ENCODE data around the gene TNNT2. TPM values are rescaled to one million over a fixed set of nuclear protein-coding genes. Genes with fewer than 3 reads are reported as not detected.

The TNNT2 gene
- total and polyA plus RNA-seq, 8 donors: 1.5 to 12.0 (median 6.7) TPM; not detected in 4

GRCh38 chr1:201403359-201403758, 25.9 kb upstream of the TNNT2 start:
- Histone ChIP-seq H3K9me3 (no peaks in the 10 kb centered on the region), H3K27me3 (peaks cover 0 to 41% (median 17%) of the 10 kb centered on the region in 3 donors), H3K4me3 (no peak overlapping the region), H3K27ac (no peak overlapping the region), H3K36me3 (no peaks in the 10 kb centered on the region), H3K4me1 (peaks cover 19 to 40% (median 28%) of the 10 kb centered on the region in 4 donors)
- intact Hi-C loops (cut with DNase I; ENCODE audit: low total_unique reads): no loop called here
- WGBS, 5 donors: 56 to 94% (median 79%) methylated on average over 1 of the region's 1 CpG
- no peak for DNase-seq
- no peak for TF ChIP-seq POLR2A (IDR thresholded peaks at IDR 0.05)
- no peak for TF ChIP-seq POLR2AphosphoS5 (IDR thresholded peaks at IDR 0.05)
- no peak for TF ChIP-seq CTCF (IDR thresholded peaks at IDR 0.05)

GRCh38 chr1:201401700-201402099, 24.2 kb upstream of the TNNT2 start:
- DNase-seq: no peak
- H3K36me3 ChIP-seq: no peaks in the 10 kb centered on the region

GRCh38 chr1:201400852-201401230, 23.4 kb upstream of the TNNT2 start:
- peaks cover 27 to 40% (median 27%) of the 10 kb centered on the region in 4 donors for H3K4me1 ChIP-seq
- intact Hi-C loops (cut with DNase I; ENCODE audit: low total_unique reads): no loop called here
- peak overlapping the region; percentile 84 to 90 (median 88) for H3K27ac ChIP-seq
- H3K36me3 ChIP-seq: no peaks in the 10 kb centered on the region
- WGBS, 5 donors: 75 to 91% (median 80%) methylated on average over 2 of the region's 2 CpGs
- no peak overlapping the region for H3K4me3 ChIP-seq
- peaks cover 0 to 54% (median 17%) of the 10 kb centered on the region in 3 donors for H3K27me3 ChIP-seq
- no peak for TF ChIP-seq POLR2AphosphoS5 (IDR thresholded peaks at IDR 0.05)
- TF ChIP-seq EP300 (IDR thresholded peaks at IDR 0.05): no peak
- no peak for TF ChIP-seq POLR2A (IDR thresholded peaks at IDR 0.05)
- no peaks in the 10 kb centered on the region for H3K9me3 ChIP-seq
- DNase-seq: no peak

More at GRCh38 chr1:201401700-201402099, 24.2 kb upstream of the TNNT2 start:
- Histone ChIP-seq H3K27me3 (peaks cover 0 to 54% (median 17%) of the 10 kb centered on the region in 3 donors), H3K9me3 (no peaks in the 10 kb centered on the region), H3K27ac (no peak overlapping the region), H3K4me1 (peaks cover 19 to 37% (median 24%) of the 10 kb centered on the region in 4 donors), H3K4me3 (no peak overlapping the region)
- 25 to 51% (median 39%) methylated on average over 2 of the region's 2 CpGs for WGBS, 5 donors
- intact Hi-C loops (cut with DNase I; ENCODE audit: low total_unique reads): no loop called here
- no peak for TF ChIP-seq POLR2A (IDR thresholded peaks at IDR 0.05)
- TF ChIP-seq POLR2AphosphoS5 (IDR thresholded peaks at IDR 0.05): no peak
- TF ChIP-seq EP300 (IDR thresholded peaks at IDR 0.05): no peak
- TF ChIP-seq CTCF (IDR thresholded peaks at IDR 0.05): no peak

DNA sequence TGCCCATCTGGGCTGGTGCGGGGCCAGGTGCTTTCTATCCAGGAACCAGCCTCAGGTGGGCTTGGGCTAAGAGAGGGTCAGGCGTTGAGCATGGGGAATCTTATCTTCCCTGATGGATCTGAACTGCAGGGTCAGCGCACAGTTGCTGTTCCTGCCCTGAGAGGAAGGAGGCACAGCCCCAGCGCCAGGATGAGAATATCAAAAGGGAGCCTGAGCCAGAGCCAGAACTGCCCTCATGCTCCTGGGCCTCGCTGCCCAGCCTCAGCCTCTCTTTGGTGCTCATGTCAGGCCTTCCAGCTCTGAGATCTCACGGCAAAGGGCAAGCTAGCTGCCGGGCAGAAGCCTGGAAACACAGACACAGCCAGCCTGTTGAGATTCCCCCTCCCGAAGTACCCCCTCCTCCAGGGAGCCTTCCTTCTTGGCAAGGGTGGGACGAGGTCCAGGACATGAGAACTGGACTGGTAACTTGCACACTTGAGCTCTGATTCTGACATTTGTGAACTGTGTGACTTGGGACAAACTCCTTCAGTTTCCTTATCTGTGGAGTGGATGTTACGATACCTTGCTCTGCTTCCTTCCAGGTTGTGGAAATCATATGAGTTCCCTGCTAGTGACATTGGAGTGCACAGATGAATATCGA, 22.9 kb upstream of the TNNT2 start:
- no peak for TF ChIP-seq POLR2A (IDR thresholded peaks at IDR 0.05)
- TF ChIP-seq CTCF (IDR thresholded peaks at IDR 0.05): no peak
- TF ChIP-seq EP300 (IDR thresholded peaks at IDR 0.05): no peak
- TF ChIP-seq POLR2AphosphoS5 (IDR thresholded peaks at IDR 0.05): no peak
- peaks cover 0 to 54% (median 17%) of the 10 kb centered on the region in 3 donors for H3K27me3 ChIP-seq
- DNase-seq: no peak
- H3K9me3 ChIP-seq: no peaks in the 10 kb centered on the region
- no peaks in the 10 kb centered on the region for H3K36me3 ChIP-seq
- intact Hi-C loops (cut with DNase I; ENCODE audit: low total_unique reads): no loop called here
- H3K4me1 ChIP-seq: peaks cover 29 to 41% (median 31%) of the 10 kb centered on the region in 4 donors
- peak overlapping the region; percentile 84 to 90 (median 88) for H3K27ac ChIP-seq
- H3K4me3 ChIP-seq: peak overlapping the region in 3 of 4 donors; percentile 44 to 55 (median 54)
- 43 to 65% (median 56%) methylated on average over 10 to 11 of the region's 11 CpGs for WGBS, 5 donors

Data from stomach (tissue), 9 donors.